22Rv1 (cell line): Measurements from ENCODE around the gene PRR30.
A peak's percentile ranks its signal among the peaks of the same experiment; 100 is the strongest.

Source experiments
- H3K27ac ChIP-seq: fragments of 450-650 bp; 2 replicates; pipeline ENCODE4 v1.5.1; 2017
- CTCF ChIP-seq: fragments of 450-650 bp; IDR thresholded peaks from 2 replicates; pipeline ENCODE4 v1.5.1; 2017; ENCODE audit warnings: mild to moderate bottlenecking
- ZFX ChIP-seq: fragments of 450-650 bp; IDR thresholded peaks from 2 replicates; pipeline ENCODE4 v1.6.1; 2017; ENCODE audit warnings: antibody characterized with exemption, borderline replicate concordance

PRR30 gene

GRCh38 chr2:27152796-27153464 is 13.7 kb upstream of the PRR30 start:
- H3K27ac ChIP-seq, result peak overlapping the region; percentile 39

GRCh38 chr2:27152102-27152795 is 13.0 kb upstream of the PRR30 start:
- TF ChIP-seq CTCF (peak; percentile 6; the same call in 1 of the 2 replicates), ZFX (no peak)
- H3K27ac ChIP-seq, result no peak overlapping the region

More at GRCh38 chr2:27152796-27153464, 13.7 kb upstream of the PRR30 start:
- TF ChIP-seq CTCF (no peak), ZFX (no peak)

- TF ChIP-seq CTCF, result no peak
- TF ChIP-seq ZFX, result no peak
- no peak overlapping the region for H3K27ac ChIP-seq
These were observed 11.5 kb upstream of the PRR30 start for GRCh38 chr2:27150639-27151230.

GRCh38 chr2:27149570-27150405 is 10.6 kb upstream of the PRR30 start:
- H3K27ac ChIP-seq, result no peak overlapping the region
- no peak for TF ChIP-seq ZFX
- no peak for TF ChIP-seq CTCF

- TF ChIP-seq ZFX (no peak), CTCF (no peak)
- H3K27ac ChIP-seq, result no peak within 1 kb of the TSS
These were observed 9.7 kb upstream of the PRR30 start, which contains the start of gene TCF23 for GRCh38 chr2:27148801-27149439. Gene TCF23 (plus strand): TSS chr2:27149004. CDS start chr2:27149134, 130 bp downstream.

GRCh38 chr2:27147935-27148334 is 8.7 kb upstream of the PRR30 start:
- H3K27ac ChIP-seq, result no peak overlapping the region
- TF ChIP-seq ZFX (no peak), CTCF (no peak)
